Measurements from ENCODE around the gene NAA60. TPM values are rescaled to one million over a fixed set of nuclear protein-coding genes. Genes with fewer than 3 reads are reported as not detected.

The NAA60 gene
- total and polyA plus RNA-seq, 2 experiments from 2014 or later = 32.4 to 36.5 TPM

DNA sequence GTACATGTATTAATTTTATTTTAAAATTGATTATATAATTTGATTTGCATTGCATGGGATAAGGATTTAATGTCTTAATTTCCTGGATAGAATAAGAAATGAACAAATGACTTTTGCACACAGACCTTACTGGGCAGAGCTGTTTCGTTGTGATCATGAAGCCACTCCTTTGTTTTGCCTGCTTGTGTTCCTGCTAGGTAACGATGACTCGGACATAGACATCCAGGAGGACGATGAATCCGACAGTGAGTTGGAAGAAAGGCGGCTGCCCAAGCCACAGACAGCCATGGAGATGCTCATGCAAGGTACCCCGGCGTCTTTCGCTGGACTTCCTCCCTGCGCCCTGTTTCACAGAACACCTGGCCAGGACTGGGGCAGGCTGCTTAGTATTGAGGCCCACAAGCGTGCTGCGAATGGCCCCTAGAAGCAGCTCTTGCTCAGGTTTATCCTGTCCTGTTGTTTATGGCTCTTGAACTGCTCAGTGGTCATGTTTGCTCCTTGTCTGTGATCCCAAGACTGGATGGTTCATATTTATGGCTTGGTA lies 87.0 kb downstream of the NAA60 start (continued):
- no peak for TF ChIP-seq STAT1 (IDR thresholded peaks at IDR 0.05; ENCODE audit: unreplicated experiment)
- TF ChIP-seq JUNB (IDR thresholded peaks at IDR 0.05; ENCODE audit: unreplicated experiment) = no peak
- TF ChIP-seq EZH2phosphoT487 (IDR thresholded peaks at IDR 0.05; ENCODE audit: unreplicated experiment) = no peak
- TF ChIP-seq, protein P1, sequence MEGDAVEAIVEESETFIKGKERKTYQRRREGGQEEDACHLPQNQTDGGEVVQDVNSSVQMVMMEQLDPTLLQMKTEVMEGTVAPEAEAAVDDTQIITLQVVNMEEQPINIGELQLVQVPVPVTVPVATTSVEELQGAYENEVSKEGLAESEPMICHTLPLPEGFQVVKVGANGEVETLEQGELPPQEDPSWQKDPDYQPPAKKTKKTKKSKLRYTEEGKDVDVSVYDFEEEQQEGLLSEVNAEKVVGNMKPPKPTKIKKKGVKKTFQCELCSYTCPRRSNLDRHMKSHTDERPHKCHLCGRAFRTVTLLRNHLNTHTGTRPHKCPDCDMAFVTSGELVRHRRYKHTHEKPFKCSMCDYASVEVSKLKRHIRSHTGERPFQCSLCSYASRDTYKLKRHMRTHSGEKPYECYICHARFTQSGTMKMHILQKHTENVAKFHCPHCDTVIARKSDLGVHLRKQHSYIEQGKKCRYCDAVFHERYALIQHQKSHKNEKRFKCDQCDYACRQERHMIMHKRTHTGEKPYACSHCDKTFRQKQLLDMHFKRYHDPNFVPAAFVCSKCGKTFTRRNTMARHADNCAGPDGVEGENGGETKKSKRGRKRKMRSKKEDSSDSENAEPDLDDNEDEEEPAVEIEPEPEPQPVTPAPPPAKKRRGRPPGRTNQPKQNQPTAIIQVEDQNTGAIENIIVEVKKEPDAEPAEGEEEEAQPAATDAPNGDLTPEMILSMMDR (conservative IDR thresholded peaks at IDR 0.05; ENCODE audit: low read depth in 2 of 2) = no peak
- TF ChIP-seq EZH2 (IDR thresholded peaks at IDR 0.05; ENCODE audit: low read depth, unreplicated experiment) = no peak

DNA sequence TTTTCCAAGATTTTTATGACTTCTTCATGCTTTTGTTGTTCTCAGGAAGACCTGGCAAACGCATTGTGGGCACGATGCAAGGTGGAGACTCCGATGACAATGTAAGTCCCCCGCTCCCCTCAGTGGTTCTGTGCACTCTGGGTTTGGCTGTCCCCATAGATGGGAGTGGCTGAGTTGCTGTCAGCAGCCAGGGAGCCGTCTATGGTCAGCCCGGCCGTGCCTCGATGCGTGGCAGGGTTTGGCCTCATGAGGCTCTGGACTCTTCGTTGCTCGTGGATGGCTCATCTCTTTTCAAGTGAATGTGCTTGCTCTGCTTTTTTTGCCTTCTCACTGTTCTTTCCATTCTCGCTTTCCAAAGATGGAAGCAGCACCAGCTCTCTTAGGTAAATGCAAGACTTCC lies 89.3 kb downstream of the NAA60 start:
- Mint-ChIP-seq H3K4me3 (no peak overlapping the region), H3K27me3 (ENCODE audit: insufficient read depth, low read depth, poor library complexity) (peaks cover 5% of the 10 kb centered on the region), H3K27ac (no peak overlapping the region), H3K36me3 (ENCODE audit: low read depth) (peaks cover 48% of the 10 kb centered on the region), H3K9me3 (peaks cover 9% of the 10 kb centered on the region), H3K4me1 (no peaks in the 10 kb centered on the region)
- Histone ChIP-seq H3K36me3 (ENCODE audit: insufficient read depth) (no peaks in the 10 kb centered on the region), H3K79me2 (replicated peaks; ENCODE audit: insufficient read depth) (no peaks in the 10 kb centered on the region), H3K9me2 (ENCODE audit: insufficient read depth) (peaks cover 3% of the 10 kb centered on the region; the same call in 1 of the 2 replicates), H3K27ac (ENCODE audit: low read depth) (no peak overlapping the region), H4K20me1 (replicated peaks; ENCODE audit: insufficient read depth) (no peaks in the 10 kb centered on the region), H3F3A (replicated peaks; ENCODE audit: low read depth) (no peaks in the 10 kb centered on the region; the same call in 1 of the 2 replicates), H2AFZ (no peak overlapping the region), H3K4me3 (no peak overlapping the region), H3K4me2 (no peak overlapping the region), H3K27me3 (ENCODE audit: insufficient read depth) (no peaks in the 10 kb centered on the region), H3K4me1 (ENCODE audit: insufficient read depth) (no peaks in the 10 kb centered on the region)
- TF ChIP-seq JUNB (IDR thresholded peaks at IDR 0.05; ENCODE audit: unreplicated experiment) = no peak
- no peak for TF ChIP-seq POLR2AphosphoS5 (IDR thresholded peaks at IDR 0.05; ENCODE audit: low read depth)
- no peak for TF ChIP-seq NANOG (IDR thresholded peaks at IDR 0.05; ENCODE audit: borderline replicate concordance)
- TF ChIP-seq ZNF114 (CRISPR knock-in tag; IDR thresholded peaks at IDR 0.05) = no peak
- TF ChIP-seq, protein P1 (conservative IDR thresholded peaks at IDR 0.05; ENCODE audit: low read depth in 2 of 2) = no peak
- no peak for TF ChIP-seq EZH2phosphoT487 (IDR thresholded peaks at IDR 0.05; ENCODE audit: unreplicated experiment)
- no peak for TF ChIP-seq CREB1 (CRISPR knock-in tag; IDR thresholded peaks at IDR 0.05; ENCODE audit: low read depth)
- TF ChIP-seq, protein P2, sequence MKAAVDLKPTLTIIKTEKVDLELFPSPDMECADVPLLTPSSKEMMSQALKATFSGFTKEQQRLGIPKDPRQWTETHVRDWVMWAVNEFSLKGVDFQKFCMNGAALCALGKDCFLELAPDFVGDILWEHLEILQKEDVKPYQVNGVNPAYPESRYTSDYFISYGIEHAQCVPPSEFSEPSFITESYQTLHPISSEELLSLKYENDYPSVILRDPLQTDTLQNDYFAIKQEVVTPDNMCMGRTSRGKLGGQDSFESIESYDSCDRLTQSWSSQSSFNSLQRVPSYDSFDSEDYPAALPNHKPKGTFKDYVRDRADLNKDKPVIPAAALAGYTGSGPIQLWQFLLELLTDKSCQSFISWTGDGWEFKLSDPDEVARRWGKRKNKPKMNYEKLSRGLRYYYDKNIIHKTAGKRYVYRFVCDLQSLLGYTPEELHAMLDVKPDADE (IDR thresholded peaks at IDR 0.05) = no peak
- TF ChIP-seq EZH2 (IDR thresholded peaks at IDR 0.05; ENCODE audit: low read depth, unreplicated experiment) = no peak
- TF ChIP-seq, protein P3, sequence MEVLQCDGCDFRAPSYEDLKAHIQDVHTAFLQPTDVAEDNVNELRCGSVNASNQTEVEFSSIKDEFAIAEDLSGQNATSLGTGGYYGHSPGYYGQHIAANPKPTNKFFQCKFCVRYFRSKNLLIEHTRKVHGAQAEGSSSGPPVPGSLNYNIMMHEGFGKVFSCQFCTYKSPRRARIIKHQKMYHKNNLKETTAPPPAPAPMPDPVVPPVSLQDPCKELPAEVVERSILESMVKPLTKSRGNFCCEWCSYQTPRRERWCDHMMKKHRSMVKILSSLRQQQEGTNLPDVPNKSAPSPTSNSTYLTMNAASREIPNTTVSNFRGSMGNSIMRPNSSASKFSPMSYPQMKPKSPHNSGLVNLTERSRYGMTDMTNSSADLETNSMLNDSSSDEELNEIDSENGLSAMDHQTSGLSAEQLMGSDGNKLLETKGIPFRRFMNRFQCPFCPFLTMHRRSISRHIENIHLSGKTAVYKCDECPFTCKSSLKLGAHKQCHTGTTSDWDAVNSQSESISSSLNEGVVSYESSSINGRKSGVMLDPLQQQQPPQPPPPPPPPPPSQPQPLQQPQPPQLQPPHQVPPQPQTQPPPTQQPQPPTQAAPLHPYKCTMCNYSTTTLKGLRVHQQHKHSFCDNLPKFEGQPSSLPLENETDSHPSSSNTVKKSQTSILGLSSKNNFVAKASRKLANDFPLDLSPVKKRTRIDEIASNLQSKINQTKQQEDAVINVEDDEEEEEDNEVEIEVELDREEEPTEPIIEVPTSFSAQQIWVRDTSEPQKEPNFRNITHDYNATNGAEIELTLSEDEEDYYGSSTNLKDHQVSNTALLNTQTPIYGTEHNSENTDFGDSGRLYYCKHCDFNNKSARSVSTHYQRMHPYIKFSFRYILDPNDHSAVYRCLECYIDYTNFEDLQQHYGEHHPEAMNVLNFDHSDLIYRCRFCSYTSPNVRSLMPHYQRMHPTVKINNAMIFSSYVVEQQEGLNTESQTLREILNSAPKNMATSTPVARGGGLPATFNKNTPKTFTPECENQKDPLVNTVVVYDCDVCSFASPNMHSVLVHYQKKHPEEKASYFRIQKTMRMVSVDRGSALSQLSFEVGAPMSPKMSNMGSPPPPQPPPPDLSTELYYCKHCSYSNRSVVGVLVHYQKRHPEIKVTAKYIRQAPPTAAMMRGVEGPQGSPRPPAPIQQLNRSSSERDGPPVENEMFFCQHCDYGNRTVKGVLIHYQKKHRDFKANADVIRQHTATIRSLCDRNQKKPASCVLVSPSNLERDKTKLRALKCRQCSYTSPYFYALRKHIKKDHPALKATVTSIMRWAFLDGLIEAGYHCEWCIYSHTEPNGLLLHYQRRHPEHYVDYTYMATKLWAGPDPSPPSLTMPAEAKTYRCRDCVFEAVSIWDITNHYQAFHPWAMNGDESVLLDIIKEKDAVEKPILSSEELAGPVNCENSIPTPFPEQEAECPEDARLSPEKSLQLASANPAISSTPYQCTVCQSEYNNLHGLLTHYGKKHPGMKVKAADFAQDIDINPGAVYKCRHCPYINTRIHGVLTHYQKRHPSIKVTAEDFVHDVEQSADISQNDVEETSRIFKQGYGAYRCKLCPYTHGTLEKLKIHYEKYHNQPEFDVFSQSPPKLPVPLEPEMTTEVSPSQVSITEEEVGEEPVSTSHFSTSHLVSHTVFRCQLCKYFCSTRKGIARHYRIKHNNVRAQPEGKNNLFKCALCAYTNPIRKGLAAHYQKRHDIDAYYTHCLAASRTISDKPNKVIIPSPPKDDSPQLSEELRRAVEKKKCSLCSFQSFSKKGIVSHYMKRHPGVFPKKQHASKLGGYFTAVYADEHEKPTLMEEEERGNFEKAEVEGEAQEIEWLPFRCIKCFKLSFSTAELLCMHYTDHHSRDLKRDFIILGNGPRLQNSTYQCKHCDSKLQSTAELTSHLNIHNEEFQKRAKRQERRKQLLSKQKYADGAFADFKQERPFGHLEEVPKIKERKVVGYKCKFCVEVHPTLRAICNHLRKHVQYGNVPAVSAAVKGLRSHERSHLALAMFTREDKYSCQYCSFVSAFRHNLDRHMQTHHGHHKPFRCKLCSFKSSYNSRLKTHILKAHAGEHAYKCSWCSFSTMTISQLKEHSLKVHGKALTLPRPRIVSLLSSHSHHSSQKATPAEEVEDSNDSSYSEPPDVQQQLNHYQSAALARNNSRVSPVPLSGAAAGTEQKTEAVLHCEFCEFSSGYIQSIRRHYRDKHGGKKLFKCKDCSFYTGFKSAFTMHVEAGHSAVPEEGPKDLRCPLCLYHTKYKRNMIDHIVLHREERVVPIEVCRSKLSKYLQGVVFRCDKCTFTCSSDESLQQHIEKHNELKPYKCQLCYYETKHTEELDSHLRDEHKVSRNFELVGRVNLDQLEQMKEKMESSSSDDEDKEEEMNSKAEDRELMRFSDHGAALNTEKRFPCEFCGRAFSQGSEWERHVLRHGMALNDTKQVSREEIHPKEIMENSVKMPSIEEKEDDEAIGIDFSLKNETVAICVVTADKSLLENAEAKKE (CRISPR knock-in tag; IDR thresholded peaks at IDR 0.05) = no peak
- DNase-seq (ENCODE audit: low spot score) (no peak), ATAC-seq (no peak)

Measured in GM23338 (cell line).